CD4-positive, alpha-beta T cell treated with Interleukin-17A for 1 hour (primary cell): ENCODE measurements around the gene SLC12A6.
"Not testable (repeated sequence)": the region's sequence is repeated elsewhere in the genome, so short reads cannot be mapped to it uniquely, and the experiment has no call there.

ENCODE experiments used
- DNase-seq: peaks from one replicate; pipeline ENCODE4 v3.0.0-alpha.2; 2020

The SLC12A6 gene

DNA sequence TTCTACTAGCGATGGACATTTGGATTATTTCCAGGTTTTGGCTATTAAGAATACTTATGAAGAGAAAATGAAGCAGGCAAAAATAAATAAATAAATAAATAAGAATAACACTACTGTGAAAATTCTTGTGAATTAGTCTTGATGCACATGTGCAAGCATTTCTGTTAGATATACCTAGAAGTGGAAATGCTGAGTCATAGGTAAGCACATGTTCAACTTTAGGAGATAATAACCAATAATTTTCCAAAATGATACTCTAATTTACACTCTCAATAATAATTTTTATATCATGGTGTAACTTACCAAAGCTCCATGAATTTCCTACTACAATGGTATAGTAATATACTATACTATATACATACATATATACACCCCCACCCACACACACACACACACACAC lies 89.4 kb downstream of the SLC12A6 start:
- DNase-seq, result no peak

DNA sequence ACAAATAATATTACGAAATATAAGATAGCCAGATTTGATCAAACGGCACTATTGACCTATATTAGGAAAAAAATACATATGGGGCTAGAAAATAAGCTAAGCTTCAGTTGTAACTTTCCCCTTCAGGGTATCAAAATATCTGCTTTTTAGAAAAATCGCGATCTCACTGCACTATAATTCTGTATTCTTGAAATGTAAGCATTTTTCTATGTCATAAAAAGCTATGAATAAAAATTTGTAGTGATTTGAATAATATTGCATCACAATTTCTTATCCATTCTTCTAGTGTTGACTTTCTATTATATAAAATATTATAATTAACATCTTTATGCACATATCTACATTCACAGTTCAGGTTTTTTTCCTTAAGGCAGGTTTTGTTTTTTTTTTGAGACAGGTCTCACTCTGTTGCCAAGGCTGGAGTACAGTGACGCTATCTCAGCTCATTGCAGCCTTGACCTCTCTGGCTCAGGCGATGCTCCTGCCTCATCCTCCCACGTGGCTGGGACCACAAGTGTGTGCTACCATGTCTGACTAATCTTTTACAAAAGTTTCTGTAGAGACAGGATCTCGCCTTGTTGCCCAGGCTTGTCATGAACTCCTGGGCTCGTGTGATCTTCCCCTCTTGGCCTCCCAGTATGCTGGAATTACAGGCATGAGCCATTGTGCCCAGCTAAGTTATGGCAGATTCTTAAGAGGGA lies 91.2 kb downstream of the SLC12A6 start:
- DNase-seq, result no peak

DNA sequence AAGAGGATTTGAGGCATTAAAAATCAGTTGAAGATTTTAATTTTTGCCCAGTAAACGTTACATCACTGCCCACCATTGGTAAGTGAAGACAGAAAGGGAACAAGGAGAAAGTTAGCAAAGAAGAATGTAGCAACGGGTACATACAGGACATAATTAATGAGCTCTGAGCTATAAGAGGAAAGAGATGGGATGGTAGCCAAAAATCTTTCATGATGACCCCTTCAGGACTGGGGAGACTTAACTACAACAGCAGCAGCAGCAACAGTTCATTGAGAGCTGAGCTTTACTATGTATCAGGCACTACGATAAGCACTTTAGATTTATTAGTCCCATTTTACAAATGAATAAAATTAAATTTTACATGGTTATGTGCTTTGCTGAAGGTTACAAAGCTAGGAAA lies 94.4 kb downstream of the SLC12A6 start:
- DNase-seq, result no peak

DNA sequence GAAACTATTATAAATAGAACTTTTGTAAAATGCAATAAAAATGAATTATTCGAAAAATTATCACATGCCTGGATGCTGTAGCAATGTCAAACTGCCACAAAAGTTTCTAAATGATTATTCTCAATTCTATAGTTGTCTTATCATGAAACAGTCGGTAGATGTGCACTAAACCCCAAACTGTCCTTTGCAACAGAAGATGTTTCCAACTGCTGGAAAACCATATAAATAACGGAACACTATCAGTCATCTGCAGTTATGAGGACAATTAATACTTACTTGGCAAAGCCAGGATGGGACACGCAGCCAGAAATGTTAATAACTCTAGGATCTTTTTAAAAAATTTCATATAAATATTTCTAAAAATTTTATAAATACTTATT lies 95.3 kb downstream of the SLC12A6 start:
- no peak for DNase-seq

DNA sequence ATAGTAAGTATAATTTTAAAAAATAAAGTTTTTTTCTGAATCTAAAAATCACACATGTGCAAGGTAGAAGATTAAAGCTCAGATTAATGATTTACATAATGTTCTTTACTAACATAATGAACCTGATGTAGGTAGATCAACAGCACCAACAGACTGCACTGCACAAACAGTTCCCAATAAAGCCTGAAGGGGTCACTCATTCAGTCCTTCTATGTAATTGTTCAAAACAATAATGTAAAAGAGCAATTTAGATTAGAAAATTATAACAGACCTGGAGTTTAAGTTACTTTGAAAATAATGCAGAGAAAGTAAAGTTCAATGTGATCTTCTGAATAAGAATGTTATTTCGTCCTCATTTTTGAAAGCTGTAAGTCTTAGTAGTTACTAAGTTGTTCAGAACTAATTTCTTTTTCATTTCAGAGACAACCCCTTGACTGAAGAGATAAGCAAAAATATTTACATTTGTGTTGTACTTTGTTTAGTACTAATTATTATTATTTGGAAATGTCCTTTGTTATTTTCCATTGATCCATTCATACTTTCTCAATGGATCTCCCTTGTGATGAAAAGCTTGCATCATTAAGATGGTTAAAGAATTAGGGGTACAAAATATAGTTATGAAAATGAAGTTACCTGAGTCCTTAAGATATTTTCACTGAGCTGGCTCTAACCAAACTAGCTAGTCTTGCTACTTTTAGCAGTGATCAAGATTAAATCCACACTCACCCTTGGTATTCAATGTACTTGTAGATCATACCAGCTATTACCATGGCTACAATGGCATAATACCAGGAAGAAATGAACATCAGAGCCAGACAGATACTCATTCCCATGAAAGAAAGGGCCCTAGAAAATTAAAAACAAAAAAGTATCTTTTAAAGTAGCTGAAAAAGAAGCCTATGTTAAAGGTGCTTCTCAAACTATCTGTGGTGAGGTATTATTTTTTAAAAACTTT lies 95.9 kb downstream of the SLC12A6 start:
- DNase-seq, result peak; percentile 74

DNA sequence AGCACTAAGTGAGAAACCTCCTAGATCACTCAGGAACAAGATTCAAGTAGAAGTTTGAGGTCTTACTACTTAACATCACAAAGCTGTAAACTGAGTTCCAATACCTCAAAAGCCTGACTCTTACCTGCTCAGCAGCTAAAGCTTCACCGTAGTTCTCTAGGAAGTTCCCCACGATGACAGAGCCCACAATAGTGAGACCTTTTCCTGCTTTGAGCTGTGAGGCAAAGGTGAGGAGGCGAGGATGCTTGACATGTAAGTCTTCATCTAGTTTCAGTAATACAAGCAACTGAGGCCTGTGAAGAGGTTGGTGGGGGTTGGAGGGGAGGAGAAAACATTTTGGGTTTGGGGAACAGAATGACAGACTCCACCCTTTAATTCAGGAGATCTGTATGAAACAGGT lies 97.0 kb downstream of the SLC12A6 start:
- DNase-seq, result no peak

DNA sequence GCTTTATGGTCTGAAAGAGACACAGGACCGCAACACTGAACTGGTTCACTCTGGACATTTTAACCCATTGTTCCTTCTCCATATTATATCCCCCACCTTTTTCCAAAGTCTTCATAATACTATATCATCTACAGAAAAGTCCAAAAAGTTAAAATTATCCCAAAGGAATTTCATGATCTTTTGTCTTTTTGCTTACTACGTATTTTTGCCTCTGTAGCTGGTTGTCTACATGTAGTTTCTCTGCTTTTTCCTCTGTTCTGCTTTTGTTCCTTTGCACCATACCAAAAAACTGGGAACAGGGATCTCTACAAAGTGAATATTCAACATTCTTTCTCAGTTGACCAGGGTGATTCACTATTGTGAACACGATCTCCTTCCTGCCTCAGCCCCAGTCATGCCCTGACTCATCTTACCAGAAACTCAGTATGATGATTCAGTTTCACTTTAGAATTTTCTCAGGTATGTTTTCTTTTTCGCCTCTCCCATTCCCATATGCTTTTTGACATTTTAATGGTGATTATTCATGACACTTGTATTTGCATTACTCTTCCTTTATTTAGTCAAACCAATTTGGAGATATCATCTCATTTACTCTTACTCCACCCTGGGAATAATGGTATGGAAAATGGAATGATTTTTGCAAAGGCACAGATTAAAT lies 98.3 kb downstream of the SLC12A6 start:
- no peak for DNase-seq

DNA sequence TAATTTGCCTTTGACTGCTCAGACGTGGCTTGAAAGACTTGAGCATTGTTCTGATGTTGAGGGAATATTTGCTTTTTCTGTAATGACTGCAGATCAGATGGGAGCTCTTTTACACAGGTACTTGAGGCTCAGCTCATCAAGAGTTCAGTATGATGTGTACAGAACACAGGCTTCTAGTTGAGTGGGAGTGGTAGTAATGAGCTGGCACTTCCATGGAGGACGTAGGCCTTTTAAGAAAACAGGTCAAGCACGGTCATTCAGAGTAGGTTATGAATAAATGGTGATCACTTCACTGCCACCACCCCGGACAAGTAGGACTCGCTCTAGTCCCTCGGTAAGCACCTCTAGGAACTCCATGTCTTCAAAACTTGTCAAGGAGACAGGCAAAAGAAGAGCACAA lies 104.0 kb downstream of the SLC12A6 start:
- DNase-seq, result no peak

DNA sequence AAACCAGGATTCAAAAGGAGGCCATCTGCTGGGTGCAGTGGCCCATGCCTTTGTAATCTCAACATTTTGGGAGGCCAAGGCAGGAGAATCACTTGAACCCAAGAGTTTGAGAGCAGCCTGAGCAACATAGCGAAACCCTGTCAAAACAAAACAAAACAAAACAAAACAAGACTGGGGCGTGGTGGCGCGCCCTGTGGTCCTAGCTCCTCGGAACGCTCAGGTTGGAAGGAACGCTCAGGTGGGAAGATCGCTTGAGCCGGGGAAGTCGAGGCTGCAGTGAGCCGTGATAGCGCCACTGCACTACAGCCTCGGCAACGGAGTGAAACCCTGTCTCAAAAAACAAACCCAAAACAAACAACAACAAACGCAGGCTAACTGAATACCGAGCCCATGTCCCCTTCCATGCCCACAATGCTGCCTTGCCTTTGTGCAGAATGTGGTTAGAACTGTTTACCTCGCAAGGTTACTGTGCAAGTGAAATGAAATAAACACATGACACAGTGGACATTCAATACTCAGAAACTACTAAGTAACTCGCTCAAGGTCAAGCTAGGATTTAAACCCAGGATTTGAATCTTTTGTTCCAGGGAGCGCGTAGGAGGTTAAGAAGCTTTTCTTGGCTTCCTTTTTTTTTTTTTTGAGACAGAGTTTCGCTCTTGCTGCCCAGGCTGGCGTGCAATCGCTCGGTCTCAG lies 113.5 kb downstream of the SLC12A6 start:
- no peak for DNase-seq

DNA sequence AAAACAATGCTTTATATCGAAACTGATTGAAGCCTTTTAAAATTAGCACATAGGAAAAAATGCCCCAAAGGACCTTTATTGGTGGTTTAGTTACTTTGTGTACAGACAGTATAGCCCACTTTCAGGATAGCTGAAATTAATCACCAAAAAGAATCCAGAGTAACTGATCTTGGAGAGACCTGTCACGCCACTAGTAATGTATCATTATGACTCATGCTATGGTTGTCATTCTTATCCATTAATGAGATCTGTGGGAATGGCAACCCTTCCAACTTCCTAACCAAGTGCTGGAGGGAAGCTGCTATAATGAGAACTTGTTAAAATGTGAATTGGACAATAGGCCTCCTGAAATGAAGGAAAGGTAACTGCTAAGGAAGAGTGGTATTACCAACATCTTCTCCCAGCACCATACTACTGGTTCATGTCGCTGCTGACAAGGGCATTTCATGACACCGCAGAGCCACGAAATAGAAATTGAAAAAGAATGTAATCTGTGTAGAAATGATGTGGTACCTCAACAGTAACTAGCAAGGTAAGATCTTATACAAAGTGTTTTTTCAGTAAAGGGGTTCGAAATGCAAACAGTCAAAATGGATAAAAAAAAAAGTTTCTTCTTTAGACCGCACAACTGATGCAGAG lies 119.9 kb downstream of the SLC12A6 start:
- DNase-seq, result no peak

DNA sequence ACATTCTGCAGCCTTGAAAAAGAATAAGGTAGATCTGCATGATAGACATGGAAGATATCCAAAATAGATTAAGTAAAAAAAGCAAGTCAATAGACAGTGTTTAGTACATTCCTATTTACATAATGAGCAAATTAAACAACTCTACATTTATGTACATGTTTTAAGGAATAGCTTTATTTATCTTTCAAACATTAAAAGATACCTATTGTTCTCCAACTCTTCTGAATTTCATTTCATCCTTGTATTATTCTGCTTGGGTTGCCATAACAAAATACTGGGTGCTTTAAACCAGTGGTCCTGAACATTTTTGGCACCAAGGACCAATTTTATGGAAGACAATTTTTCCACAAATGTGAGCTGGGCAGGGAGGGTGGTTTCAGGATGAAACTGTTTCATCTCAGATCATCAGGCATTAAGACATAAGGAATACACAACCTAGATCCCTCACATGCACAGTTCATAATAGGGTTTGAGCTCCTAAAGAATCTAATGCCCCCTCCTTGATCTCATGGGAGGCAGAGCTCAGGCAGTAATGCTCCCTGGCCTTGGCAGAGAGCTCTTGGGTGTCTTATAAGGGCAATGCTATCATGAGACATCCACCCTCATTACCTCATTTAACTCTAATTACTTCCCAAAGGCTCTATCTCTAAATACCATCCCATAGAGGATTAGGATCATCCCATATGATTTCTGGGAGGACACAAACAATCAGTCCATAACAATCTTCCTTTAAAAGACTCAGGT lies 120.9 kb downstream of the SLC12A6 start:
- DNase-seq, result no peak

DNA sequence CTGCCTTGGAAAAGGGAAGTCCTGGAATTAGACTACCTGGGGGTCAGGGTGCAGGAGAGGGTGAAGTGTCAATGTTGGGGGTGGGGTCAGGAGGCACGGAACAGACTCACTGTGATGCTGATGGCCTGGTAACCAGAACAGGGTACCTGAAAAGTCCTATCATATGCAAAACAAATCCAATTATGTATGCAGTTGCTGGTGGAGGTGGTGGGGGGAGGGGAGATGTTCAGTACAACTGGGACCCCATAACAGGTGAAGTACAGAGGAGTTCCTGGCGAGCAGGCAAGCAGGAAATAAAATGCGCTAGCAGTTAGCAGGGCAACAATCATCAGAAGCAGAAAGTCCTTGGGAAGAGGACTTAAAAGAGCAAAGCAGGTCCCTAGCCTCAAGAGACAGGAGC lies 123.4 kb downstream of the SLC12A6 start:
- DNase-seq, result no peak

DNA sequence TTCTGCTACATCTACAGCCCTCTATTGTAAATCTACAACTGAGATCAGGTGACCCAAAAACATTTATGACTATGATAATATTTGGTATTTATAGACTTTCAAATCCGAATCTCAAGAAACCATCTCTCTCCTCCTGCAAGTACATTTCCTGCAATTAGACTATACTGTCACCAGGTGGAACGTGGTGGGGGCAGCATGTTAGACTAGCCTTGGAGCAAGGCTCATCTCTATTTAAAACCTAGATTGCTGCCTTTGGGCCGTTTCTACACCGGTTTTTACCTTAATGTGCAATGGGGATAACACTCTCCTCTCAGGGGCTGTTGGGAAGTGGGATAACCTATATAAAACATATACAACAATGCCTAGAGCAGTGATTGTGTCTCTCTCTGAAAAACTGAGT lies 123.9 kb downstream of the SLC12A6 start:
- no peak for DNase-seq

DNA sequence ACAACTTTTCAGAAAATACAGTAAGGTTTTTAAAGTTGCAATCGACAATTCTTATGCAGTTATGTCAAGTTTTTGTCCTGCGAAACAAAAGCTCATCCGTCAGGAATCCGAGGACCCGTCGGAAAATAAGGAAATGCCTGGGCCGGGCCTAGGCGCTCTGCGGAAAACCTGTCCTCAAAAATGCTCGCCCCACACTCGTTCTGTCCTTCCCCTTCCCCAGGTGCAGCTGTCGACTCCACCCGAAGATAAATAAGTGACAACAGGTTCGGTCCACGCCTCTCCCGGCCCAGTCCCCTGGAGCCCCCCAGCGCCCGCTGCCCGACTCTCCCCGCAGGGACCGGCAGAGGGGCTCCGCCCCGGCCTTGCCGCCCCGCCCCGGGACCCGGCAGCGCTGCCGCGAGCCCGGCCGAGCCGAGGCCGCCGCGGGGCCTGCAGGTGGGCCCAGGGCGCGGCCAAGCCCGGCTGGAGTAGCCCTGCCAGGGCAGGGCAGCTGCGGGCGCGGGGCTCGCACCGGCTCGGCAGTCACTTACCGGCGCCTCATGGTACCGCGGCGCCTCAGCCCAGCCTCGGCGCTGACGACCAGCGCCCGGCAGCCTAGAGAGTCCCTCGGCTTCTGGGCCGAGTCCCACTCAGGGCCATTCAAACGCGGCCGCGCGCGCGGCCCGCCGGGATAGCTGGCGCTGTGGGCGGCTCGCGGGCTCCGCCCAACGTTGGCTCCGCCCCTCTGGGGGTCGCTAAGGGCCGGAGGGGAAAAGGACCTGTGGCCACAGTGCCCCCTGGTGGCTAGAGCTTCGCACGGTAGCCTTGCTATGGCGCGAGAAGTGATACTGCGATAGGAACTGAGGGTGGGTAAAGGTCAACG lies 127.9 kb downstream of the SLC12A6 start, which contains the start of gene KATNBL1:
Gene KATNBL1, minus strand, starts transcription at position 676 of the 862 bp plus-strand sequence. CDS start 46,420 bp downstream, outside the sequence.
- peak; percentile 95 for DNase-seq

DNA sequence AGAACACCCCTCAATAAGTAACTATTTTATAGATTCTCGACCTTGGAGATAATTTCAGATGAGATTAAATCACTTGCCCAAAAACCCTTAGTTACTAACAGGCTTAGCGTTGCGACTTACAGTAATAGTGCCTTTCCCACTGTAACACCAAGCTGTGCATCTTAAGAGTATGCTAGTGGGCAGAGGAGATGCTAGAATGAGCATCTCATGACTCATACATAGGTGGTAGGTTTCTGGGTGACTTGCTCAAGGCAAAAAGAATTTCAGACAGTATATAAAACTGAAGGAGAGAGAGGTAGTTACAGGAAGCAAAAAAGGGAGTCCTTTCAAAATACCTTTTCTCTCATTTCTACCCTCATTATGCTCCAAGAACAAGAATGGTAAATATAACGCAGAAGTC lies 131.6 kb downstream of the SLC12A6 start:
- no peak for DNase-seq

DNA sequence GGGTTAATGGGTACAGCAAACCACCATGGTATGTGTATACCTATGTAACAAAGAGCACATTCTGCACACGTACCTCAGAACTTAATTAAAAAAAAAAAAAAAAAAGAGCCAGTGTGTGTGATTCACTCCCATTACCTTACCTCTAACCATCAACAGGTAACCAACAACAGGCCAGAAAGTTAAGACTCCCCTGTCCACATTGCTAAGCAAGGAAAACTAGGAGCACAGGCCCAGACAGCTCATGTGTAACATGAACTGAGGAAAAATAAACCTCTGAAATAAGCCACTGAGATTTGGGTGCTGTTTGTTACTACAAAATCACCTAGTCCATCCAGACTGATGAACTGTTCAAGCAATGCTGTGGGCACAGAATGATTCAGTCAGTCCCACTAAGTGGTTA lies 133.6 kb downstream of the SLC12A6 start:
- no peak for DNase-seq

DNA sequence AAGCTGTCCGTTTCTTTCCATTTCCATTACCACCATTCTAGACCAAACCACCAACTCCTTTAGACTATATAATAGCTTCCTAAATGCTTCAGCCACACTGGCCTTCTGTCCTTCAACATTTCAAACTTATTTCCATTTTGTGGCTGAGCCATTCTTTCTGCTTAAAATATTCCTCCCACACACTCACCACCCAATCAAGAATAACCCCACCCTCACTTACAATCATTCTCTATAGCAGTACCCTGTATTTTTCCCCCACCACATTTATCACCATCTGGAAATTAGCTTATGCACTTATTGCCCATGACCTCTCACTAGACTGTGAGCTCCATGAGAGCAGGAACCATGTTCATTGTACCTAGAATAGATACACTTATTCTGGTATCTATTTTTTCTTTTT lies 134.3 kb downstream of the SLC12A6 start:
- DNase-seq, result no peak

DNA sequence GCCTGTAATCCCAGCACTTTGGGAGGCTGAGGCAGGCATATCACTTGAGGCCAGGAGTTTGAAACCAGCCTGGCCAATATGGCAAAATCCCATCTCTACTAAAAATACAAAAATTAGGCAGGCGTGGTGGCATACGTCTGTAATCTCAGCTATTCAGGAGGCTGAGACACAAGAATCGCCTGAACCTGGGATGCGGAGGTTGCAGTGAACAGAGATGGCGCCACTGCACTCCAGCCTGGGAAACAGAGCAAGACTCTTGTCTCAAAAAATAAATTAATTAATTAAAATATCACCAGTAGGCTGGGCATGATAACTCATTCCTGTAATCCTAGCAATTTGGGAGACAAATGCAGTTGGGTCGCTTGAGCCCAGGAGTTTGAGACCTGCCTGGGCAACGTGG lies 144.3 kb downstream of the SLC12A6 start:
- DNase-seq, result not testable (repeated sequence)

DNA sequence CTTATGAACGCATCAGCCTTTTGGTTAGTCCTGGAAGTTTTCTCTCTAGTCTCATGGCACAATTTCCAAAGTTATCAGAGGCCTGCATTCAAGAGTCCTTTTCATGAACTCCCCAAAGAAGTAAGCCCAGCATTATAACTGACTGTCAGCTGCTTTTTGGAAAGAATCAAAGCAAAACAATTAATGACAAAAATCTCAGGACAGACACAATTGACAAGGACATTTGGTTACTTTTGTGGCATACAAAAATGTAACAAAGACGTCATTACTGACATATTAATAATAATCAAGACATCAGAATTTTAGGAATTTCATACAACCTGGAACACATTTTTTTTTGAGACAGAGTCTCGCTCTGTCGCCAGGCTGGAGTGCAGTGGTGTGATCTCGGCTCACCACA lies 148.9 kb downstream of the SLC12A6 start:
- DNase-seq, result no peak

DNA sequence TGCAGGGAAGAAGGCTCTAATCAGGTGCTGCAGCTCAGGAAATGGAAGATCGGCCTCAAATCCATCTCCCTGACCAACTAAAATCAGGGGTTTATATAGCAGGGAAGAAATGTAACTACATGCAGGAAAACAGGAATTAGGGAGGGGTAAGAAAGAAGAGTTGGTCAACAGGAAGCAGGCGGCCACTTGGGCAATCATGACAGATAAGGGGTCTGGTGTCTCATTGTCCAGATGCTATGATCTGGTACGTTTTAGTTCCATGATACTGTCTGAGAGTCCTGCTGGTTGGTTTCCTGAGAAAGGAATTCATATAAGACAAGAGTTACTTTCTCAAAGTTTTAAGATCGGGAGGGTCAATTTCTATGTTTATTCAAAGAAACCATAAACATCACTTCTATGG lies 151.9 kb downstream of the SLC12A6 start:
- DNase-seq, result no peak

DNA sequence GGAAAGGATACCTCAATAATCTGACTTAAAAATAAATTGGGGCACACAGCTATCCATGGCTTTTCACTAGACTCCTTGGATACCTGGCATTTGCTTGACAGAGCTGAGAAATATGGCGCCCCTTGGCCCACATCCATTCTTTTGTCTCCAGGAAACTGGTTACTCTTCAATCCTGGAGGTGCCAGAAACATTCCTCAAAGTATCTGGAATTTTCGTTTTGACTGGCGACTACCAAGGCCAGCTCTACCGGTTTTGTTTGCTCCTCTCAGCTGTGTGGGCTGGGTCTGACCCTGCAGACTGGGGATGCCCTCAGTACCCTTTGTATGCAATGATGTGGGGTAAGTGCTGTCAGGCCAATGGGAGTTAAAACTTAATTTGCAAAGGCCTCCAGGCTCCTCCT lies 154.6 kb downstream of the SLC12A6 start:
- no peak for DNase-seq
